ENCODE measurements around the gene BLVRA.
"Not testable (repeated sequence)": the region's sequence is repeated elsewhere in the genome, so short reads cannot be mapped to it uniquely, and the experiment has no call there.

Gene BLVRA

DNA sequence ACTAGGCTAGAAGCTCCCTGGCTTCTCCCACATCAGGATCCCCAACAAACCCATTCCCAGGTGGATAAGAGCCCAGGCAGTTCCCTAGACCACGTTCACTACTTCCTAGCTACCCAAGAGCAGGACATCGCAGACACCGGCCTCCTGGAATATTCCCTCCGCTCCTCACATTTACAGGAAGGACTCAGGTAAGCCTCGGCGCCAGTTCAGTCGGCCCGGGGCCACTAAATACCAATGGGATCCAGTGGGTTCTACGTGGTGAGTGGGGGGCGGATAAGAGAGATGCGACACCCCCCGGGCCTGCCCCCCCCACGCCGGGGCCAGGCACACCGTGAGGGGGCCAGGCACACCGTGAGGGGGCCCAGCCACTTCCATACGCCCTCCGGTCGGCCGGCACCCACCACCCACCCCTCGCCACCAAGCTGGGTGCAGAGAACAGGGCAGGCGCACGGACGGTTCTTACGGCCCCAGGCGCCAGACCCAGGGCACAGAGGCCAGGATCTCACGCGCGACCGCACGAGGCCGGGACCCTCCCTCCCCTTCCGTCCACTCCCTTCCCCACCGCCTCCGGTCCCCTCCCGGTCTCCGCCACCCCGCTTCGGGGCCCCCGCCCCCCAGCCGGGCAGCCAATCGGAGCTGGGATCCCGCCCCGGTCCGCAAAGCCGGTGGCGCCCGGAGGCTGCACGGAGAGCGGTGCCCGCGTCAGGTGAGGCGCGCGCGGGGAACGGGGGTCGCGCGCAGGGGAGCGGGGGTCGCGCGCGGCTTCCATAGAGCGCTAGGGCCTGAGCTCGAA lies at the start of gene BLVRA:
BLVRA (plus strand) TSS at position 652 of the 793 bp plus-strand sequence. CDS start 12,479 bp downstream, outside the sequence.
- peak; percentile 40 to 45 for DNase-seq (ENCODE audit: low read depth in 2 of 2)

DNA sequence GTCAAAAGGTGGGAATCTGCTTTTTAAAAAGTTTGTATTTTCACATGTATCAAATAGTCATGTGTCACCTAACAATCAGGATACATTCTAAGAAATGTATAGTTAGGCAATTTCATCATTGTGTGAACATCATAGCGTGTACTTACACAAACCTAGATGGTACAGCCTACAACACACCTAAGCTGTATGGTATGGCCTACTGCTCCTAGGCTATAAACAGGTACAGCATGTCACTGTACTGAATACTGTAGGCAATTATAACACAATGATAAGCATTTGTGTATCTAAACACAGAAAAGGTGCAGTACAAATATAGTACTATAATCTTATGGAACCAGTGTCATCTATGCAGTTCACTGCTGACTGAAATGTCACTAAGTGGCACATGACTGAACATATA lies 47.0 kb upstream of the BLVRA start:
- DNase-seq (ENCODE audit: low read depth in 2 of 2): no peak

- DNase-seq (ENCODE audit: low read depth in 2 of 2): not testable (repeated sequence)
Measured at GRCh38 chr7:43715966-43716365, 42.5 kb upstream of the BLVRA start.

DNA sequence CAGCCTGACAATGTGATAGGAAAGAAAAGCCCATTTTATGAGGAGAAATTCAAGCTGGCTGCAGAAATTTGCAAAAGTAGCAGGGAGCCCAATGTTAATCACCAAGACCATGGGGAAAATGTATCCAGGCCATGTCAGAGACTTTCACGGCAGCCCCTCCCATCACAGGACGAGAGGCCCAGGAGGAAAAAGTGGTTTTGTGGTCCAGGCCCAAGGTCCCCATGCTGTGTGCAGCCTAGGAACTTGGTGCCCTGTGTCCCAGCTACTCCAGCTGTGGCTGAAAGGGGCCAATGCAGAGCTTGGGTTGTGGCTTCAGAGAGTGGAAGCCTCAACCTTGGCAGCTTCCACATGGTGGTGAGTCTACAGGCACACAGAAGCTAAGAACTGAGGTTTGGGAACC lies 41.9 kb upstream of the BLVRA start:
- DNase-seq (ENCODE audit: low read depth in 2 of 2): no peak

- no peak for DNase-seq (ENCODE audit: low read depth in 2 of 2)
Measured at GRCh38 chr7:43721193-43721806, 37.2 kb upstream of the BLVRA start.

DNA sequence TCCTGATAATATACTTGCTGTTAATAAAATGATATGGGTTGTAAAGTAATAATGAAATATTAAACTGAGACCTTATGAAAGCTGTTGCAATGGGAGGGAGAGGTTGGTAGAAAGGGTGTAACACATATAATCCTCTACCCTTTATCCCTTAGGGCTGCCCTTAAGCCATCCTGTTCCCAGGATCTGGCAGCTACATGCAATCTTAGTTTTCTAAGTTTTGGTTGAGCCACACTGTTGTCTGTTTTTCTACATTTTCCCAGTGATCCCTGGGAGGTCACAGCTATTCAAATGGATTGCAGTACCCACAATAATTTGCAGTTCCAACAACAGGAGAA lies 35.5 kb upstream of the BLVRA start:
- DNase-seq (ENCODE audit: low read depth in 2 of 2): no peak

- DNase-seq (ENCODE audit: low read depth in 2 of 2): no peak
Measured at GRCh38 chr7:43725251-43725650, 33.2 kb upstream of the BLVRA start.

DNA sequence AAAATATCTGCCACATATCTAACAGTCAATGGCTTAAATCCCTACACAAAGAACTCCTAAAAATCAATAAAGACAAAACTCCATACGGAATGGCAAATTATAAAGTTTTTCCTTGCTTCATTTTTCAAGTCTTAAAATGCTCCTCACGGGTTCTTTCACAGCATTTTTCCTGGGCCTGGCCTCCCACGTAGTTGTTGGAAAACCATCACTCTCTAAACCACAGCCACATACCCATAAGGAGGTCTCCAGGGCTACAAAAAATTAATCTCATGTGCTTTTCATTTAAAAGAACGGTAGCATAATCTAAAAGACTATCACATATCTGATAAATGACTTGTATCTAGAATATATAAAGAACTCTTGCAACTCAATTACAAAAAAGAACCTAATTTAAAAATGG lies 32.0 kb upstream of the BLVRA start:
- DNase-seq (ENCODE audit: low read depth in 2 of 2): no peak

GRCh38 chr7:43727003-43727402 lies 31.5 kb upstream of the BLVRA start:
- DNase-seq (ENCODE audit: low read depth in 2 of 2): no peak

DNA sequence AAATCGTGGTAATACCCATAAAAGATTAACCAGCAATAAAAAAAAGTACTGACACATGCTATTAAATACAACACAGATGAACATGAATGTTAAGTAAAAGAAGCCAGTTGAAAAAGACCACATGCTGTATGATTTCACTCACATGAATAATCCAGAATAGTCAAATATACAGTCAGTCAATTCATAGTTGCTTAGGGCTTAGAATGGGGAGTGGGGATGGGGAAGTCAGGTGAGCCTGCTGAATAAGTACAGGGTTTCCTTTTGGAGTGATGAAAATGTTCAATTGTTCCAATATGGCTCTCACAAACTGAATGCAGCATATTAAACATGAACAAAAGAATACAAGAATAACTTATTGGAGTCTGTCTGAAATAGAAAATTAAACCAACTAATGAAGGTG lies 31.0 kb upstream of the BLVRA start:
- no peak for DNase-seq (ENCODE audit: low read depth in 2 of 2)

DNA sequence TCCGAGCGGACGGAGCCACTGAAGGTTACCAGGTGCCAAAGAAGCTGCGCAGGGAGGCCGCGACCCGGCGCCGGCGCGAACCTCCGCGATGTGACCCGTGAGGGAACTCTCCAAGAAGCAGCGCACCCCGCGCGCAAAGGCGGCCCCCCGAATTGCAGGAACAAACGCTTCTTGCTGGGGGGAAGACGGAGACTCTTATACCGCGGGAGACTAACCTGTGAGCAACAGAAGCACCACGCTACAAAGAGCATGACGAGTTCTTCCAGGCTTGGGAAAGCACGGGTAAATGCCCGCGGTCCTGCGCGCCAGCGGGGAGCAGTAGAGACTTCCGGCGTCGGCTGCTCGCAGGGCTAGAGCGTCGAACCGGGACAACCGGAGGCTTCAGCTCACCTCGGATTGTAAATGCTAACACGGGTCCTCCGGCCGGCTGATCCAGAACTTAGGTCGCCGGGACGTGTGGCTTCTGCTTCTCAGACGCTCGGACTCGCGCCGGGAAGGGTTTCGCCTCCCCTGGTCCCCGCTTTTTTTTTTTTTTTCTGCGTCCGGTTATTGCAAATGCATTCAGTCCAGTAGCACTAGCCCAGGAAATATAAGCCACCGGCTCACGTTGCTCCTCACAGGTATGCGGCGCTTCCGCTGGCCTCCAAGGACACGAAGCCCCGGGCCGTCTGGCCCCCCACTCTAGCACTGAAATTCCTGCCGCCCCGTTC lies 29.1 kb upstream of the BLVRA start, which contains the start of gene COA1:
COA1 (minus strand) TSS at position 310 of the 710 bp plus-strand sequence. CDS start 80,909 bp downstream, outside the sequence.
- DNase-seq (ENCODE audit: low read depth in 2 of 2): peak; percentile 68 to 74

- no peak for DNase-seq (ENCODE audit: low read depth in 2 of 2)
Measured at GRCh38 chr7:43729924-43730248, 28.6 kb upstream of the BLVRA start.

DNA sequence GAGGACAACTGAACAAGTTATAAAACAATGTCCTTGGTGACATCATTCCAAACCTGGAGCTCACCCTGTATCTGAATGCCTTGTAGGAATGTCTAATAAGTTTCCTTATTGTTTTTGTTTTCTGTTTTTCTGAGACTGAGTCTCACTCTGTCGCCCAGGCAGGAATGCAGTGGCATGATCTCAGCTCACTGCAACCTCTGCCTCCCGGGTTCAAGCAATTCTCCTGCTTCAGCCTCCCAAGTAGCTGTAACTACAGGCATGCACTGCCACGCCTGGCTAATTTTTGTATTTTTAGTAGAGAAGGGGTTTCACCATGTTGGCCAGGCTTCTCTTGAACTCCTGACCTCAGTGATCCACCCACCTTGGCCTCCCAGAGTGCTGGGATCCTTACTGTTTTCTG lies 27.0 kb upstream of the BLVRA start:
- DNase-seq (ENCODE audit: low read depth in 2 of 2): not testable (repeated sequence)

DNA sequence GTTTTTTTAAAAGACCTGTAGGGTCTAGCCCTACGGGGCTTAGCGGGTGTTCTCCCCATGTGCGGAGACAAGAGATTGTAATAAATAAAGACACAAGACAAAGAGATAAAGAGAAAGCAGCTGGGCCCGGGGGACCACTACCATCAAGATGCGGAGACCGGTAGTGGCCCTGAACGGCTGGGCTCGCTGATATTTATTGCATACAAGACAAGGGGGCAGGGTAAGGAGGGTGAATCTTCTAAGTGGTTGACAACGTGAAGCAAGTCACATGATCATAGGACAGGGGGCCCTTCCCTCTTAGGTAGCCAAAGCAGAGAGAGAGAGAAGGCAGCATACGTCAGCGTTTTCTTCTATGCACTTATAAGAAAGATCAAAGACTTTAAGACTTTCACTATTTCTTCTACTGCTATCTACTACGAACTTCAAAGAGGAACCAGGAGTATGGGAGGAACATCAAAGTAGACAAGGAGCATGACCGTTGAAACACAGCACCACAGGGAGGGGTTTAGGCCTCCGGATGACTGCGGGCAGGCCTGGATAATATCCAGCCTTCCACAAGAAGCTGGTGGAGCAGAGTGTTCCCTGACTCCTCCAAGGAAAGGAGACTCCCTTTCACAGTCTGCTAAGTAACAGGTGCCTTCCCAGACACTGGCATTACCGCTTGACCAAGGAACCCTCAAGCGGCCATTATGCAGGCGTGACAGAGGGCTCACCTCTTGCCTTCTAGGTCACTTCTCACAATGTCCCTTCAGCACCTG lies 23.7 kb upstream of the BLVRA start:
- not testable (repeated sequence) for DNase-seq (ENCODE audit: low read depth in 2 of 2)

GRCh38 chr7:43735403-43735801 lies 23.1 kb upstream of the BLVRA start:
- no peak for DNase-seq (ENCODE audit: low read depth in 2 of 2)

DNA sequence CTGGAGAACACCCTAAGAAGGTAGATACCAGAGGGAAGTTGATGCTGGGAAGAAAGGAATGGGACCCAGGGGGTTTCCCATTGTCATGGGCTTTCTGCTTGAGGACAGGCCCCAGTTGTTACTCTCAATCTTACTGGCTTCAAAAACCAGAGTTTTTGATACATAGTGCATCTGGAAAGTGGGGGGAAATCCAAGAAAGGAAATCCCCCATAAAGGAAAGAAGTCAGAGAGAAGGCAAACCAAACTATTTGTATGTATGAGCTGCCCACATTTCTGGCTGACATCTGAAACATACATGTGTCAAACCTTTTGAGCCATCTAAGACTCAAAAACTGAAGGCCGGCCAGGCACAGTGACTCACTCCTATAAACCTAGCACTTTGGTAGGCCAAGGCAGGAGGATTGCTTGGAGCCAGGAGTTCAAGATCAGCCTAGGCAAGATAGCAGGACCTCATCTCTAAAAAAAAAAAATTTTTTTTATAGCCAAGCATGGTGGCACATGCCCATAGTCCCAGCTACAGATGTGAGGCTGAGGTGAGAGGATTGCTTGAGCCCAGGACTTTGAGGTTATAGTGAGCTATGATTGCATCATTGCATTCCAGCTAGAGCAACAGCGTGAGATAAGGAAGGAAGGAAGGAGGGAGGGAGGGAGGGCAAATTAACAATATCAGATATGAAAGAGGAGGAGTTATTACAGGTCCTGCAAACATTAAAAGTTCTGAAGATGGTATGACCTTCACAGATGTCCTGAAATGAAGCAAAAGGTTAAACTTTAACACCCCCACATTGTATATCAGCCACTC lies 22.5 kb upstream of the BLVRA start:
- peak in 1 of 2 donors; percentile 25 for DNase-seq (ENCODE audit: low read depth in 2 of 2)

GRCh38 chr7:43737467-43738127 lies 20.9 kb upstream of the BLVRA start:
- no peak for DNase-seq (ENCODE audit: low read depth in 2 of 2)

DNA sequence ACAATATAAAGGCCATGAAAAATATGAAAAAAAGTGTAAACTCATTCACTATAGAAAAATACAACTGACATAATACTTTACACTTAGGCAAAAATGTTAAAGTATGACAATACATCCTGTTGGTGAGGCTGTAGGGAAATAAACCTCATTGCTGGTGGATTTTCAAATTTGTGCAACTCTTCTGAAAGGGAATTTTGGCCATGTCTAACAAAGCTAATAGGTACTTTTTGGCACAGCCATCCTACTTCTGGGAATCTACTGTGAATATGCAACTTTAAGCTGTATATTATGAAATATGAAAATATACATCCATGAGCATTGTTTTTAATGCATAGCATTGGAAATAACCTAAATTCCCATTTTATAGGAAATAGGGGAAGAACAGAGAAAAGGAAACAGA lies 15.8 kb upstream of the BLVRA start:
- no peak for DNase-seq (ENCODE audit: low read depth in 2 of 2)

- DNase-seq (ENCODE audit: low read depth in 2 of 2): no peak
Measured at GRCh38 chr7:43747328-43748105, 11.0 kb upstream of the BLVRA start.

DNA sequence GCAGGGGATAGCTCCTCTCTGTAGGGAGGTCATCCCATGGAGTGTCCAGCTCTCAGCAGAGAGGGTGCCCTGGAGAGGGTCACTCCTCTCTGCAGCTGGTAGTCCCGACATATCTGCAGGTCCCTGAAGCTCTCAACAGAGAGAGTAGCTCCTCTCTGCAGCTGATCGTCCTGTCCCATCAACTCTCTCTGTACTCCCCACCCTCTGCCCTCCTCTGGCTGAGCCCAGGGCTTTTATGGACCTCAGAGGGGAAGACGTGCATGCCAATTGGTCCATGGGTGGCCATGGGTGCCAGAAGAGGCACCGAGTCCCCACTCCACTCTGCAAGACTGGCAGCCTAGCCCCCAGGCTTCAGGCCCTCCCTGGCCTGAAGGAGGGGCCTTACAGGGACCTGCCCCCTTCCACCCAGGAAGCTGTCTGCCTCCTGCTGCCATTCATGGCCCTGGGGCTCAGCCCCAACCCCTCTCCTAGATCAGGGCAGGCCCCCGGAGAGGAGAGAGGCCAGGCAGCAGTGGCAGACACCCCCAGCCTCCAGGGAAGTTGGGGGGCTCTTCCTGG lies 9.0 kb upstream of the BLVRA start:
- DNase-seq (ENCODE audit: low read depth in 2 of 2): no peak
